Measurements from ENCODE around the gene RPL37.
A peak's percentile ranks its signal among the peaks of the same experiment; 100 is the strongest.
"Not testable (repeated sequence)": the region's sequence is repeated elsewhere in the genome, so short reads cannot be mapped to it uniquely, and the experiment has no call there.

Gene RPL37

DNA sequence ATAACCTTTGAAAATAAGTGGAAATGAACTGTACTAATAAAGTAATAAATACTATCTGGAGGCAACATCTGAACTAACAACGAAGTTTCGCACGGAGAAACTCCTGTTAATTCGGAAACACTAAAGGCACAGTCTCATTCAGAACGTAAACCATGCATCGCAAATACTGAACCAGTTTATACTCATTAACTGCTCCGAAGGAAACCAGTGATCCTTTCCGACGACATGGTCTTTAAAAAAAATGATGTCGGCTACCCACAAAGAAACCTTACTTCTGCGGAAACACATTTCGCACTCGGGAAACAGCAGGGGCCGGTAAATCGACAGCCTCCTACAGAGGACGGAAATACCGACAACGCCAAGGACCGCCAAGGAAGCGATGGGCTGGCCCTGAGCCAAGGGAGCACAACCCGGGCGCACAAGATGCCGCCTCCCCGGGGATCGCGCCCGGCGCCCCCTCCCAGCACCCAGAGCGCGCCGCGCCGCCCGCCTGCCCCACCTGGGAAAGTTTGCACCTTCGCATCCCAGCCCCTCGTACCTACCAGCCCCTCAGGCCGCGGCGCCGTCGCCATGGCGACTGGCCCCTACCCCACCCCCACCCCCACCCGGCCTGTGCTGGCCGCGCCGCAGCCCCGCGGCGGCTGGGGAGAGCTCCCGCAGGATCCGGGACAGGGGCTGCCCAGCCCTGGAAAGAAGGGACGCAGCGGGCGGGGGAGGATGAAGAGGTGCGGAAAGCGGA is 37.6 kb downstream of the RPL37 start:
- peak; percentile 57 to 67 for DNase-seq (ENCODE audit: low read depth in 2 of 2)

DNA sequence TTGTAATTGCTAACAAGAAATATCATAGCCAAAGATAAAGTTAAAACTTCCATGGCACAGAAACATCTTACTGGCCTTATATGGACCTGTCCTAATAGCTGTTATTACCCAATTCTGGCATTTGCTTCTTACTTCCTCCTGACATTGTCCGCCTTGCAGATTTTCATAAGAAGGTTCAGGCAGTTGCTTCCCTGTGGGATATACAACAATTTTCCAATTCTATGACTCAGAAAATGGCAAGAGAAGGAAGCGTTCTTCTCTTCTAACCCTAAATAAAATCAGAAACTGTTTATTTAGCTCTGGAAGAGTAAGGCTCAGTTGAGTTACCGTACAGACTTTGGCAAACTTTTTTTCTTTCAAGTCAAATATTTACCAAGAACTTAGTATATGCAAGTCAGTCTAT is 38.5 kb downstream of the RPL37 start:
- DNase-seq (ENCODE audit: low read depth in 2 of 2) = no peak

DNA sequence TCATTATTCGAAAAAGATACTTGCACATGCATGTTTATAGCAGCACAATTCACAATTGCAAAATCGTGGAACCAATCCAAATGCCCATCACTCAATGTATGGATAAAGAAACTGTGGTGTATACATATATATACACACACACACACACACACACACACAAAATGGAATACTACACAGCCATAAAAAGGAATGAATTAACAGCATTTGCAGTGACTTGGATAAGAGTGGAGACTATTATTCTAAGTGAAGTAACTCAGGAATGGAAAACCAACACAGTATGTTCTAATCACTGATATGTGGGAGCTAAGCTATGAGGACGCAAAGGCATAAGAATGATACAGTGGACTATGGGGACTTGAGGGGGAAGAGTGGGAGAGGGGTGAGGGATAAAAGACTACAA is 40.1 kb downstream of the RPL37 start:
- not testable (repeated sequence) for DNase-seq (ENCODE audit: low read depth in 2 of 2)

DNA sequence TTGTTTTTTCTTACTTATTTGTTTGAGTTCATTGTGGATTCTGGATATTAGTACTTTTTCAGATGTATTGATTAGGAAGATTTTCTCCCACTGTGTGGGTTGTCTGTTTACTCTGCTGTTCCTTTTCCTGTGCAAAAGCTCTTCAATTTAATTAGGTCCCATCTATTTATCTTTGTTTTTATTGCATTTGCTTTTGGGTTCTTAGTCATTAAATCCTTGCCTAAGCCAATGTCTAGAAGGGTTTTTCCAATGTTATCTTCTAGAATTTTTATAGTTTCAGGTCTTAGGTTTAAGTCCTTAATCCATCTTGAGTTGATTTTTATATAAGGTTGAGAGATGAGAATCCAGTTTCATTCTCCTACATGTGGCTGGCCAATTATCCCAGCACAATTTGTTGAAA is 40.7 kb downstream of the RPL37 start:
- DNase-seq (ENCODE audit: low read depth in 2 of 2) = not testable (repeated sequence)

DNA sequence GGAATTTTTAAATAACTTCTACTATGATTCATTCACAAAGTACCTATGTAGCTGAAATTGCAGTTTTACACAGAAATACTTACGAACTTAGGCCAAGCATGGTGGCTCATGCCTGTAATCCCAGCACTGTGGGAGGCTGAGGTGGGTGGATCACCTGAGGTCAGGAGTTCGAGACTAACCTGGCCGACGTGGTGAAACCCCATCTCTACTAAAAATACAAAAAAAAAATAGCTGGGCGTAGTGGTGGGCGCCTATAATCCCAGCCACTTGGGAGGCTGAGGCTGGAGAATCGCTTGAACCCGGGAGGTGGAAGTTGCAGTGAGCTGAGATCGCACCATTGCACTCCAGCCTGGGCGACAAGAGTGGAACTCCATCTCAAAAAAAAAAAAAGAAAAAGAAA is 42.3 kb downstream of the RPL37 start:
- DNase-seq (ENCODE audit: low read depth in 2 of 2) = not testable (repeated sequence)

DNA sequence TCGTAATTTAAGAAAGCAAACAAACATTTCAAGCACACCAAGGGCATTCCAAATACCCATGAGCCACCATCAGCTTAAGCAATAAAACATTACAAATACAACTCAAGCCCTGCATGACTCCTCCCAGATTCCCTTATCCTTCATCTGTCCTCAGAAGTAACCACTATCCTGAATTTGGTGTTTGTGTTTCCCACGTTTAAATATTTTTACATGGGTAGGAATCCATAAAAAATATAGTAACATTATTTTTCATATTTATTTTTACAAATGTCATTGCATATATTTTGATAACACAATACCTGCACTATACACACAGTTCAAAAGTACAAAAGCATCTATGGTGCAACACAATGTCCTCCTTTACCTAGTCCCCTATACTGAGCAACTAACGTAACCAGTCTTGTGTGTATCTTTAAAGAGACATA is 43.3 kb downstream of the RPL37 start:
- no peak for DNase-seq (ENCODE audit: low read depth in 2 of 2)

DNA sequence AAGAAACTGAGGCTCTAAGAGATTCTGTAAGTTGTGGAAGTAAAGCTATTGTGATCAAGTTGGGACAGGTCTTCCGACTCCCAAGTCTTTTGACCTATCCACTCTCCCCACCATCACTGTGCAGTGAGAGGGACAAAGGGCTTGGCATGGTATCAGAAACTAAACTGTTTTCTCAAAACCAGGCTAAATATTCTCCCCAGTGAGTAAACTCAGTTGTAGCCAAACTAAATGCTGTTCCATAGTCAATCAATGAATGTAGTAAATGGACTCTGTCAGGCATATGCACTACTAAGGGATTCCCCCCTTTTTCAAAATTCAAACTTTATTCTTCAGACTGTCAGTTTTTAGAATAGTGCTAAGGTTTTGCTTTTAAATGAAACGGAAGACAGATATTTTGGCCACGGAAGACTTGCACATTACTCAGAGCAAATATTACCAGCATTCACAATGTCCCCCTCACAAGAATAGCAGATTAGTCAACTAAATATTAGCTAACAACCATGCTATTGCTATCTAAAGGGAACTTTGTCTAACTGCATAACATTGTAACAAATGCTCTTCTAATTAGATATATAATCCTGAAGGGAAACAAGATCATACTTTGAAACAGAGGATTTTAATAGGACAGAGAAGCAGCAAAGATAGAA is 44.0 kb downstream of the RPL37 start:
- DNase-seq (ENCODE audit: low read depth in 2 of 2) = no peak

DNA sequence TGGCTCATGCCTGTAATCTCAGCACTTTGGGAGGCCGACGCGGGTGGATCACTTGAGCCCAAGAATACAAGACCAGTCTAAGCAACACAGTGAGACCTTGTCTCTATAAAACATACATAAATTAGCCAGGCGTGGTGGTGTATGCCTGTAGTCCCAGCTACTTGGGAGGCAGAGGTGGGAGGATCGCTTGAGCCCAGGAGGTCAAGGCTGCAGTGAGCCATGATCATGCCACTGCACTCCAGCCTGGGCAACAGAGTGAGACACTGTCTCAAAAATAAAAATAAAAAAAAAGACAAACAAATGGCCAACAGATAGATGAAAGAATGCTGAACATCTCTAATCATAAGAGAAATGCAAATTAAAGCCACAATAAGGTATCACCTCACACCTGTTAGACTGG is 46.1 kb downstream of the RPL37 start:
- DNase-seq (ENCODE audit: low read depth in 2 of 2) = not testable (repeated sequence)

DNA sequence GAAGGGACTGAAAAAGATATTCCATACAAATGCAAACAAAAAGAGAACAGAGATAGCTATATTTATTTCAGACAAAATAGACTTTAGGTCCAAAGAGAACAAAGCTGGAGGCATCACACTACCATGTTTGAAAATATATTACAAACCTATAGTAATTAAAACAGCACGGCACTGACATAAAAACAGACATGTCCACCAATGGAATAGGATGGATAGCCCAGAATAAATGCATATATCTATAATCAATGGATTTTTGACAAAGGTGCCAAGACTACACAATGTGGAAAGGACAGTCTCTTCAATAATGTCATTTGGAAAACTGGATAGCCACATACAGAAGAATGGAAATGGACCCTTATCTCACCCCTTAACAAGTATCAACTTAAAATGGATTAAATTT is 47.0 kb downstream of the RPL37 start:
- DNase-seq (ENCODE audit: low read depth in 2 of 2) = no peak

DNA sequence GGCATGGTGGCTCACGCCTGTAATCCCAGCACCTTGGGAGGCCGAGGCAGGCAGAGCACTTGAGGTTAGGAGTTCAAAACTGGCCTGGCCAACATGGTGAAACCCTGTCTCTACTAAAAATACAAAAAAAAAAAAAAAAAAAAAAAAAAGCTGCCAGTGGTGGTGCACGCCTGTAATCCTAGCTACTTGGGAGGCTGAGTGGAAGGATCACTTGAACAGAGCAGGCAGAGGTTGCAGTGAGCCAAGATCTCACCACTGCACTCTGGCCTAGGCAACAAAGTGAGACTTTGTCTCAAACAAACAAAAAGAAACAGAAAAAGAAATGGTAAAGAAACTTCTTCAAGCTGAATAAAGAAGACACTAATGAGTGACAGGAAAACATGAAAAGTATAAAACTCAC is 48.4 kb downstream of the RPL37 start:
- DNase-seq (ENCODE audit: low read depth in 2 of 2) = not testable (repeated sequence)

DNA sequence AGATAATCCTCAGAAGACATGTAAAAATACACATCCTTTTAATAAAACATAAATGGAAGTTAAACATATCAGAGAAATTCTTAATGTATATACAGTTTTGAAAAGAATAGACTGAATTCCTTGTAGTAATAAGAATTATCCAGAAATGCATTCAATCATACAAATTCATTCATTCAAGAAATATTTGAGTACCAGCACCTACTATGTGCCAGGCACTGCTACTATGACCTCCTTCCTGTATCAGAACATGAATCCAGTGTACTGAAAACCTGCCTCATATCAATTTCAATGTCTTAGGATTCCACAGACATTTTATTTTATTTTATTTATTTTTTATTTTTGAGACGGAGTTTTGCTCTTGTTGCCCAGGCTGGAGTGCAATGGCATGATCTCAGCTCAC is 50.1 kb downstream of the RPL37 start:
- DNase-seq (ENCODE audit: low read depth in 2 of 2) = no peak

DNA sequence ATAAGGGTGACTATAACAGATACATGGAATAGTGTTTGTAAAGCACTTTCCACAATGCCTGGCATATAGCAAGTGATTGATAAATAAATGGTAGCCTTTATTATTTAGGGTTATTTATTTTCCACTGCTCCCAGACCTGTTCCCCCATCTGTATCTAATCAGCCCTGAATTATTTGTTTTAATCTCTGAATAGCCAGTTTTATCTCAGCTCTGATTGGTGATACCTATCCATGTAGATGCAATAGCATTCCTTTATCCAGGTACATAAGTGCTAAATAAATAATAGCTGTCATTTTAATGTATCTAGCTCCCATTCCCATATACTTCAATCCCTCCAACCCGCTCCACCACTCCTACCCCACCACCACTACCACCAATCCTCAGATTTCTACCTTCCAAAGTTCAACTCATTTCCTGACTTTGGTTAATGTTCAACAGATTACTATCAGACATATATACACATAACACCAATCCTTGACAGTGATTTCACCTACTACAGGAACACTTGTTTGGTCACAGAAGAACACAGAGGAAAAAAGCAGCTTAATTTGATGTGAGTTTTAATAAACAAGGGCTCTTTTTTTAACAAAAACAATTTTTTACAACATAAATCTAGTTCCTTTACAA is 50.9 kb downstream of the RPL37 start:
- DNase-seq (ENCODE audit: low read depth in 2 of 2) = no peak

DNA sequence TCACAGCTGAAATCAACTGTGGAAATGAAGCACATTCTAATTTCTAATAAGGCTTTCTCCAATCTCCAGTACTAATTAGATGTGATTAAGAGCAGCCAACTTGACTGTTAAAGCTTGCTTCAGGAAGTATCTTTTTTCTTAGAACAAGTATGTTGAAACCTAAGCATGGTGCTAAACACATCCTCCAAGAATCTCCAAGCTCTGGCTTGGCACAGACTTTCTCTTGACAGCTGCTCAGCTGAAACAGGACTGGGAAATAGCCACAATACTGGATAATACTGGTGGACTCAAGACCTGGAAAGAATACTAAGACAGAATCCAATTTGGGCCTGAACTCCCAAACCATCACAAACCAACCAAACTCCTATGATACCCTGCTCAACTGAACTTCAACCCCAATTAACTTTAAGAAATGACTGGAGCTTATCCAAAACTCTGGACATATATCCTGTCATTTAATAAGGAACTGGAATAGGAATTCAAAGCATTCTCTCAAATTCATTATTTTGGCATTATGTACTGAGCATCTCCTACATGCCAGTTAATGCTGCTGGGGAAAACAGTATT is 53.1 kb downstream of the RPL37 start:
- DNase-seq (ENCODE audit: low read depth in 2 of 2) = no peak

DNA sequence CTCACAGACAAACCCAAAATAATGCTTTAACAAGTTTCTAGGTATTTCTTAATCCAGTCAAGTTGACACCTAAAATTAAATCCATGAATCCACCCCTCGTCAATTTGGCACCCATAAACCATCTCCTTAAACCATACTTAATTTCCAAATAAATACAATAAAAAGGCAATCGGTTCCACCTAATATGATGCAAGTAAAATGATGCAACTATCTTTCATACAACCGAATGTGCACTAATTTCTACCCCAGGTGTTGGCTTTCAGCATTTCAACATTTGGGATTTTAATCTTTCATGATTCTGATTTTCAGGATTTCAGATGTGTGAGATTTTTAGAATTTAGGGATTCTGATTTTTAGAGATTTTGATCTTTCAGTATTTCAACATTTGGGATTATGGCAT is 54.2 kb downstream of the RPL37 start:
- no peak for DNase-seq (ENCODE audit: low read depth in 2 of 2)

DNA sequence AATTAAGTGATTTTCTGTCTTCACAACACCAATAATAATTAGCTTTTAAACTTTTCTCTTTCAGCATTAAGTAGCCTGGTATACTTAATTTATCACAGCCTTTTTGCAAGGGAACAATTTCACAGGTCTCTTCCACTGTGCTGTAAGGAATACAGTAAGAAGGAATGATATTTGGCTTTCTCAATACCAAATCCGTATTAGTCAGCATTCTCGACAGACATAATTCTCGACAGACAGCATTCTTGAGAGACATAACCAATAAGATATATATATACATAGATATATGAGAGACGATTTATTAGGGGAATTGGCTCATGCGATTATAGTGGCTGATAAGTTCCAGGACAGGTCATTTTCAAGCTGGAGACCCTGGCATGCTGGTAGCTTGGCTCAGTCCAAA is 54.8 kb downstream of the RPL37 start:
- DNase-seq (ENCODE audit: low read depth in 2 of 2) = no peak

DNA sequence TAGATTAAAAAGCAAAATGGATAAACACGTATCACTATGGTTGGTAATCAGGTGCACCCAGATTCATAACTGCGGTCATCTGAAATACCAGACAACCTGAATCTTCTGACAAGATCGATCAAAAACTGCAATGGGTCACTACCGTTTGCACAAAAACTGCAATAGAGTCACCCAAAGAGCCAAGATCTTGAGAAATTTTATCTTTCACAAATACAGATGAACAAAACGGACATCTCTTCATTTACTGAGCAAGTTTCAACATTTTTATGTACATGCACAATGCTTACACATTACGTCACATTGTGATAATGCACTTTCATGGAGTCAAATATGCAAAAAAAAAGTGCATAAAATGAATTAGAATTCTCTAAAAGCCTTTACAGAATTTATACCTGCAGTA is 55.5 kb downstream of the RPL37 start:
- no peak for DNase-seq (ENCODE audit: low read depth in 2 of 2)

DNA sequence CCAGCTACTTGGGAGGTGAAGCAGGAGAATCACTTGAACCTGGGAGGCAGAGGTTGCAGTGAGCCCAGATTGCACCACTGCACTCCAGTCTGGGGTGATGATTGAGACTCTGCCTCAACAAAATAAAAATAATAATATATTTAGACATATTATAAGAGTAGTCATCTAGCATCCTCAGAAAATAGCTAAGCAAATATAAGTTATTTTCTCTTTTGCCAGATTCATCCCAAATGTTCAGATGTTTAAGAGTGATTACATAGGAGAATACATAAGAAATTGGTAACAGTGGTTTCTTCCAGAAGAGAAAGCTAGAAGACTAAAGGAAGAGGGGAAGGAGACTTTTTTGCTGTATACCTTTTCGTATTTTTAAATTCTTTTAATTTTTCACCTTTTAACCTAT is 56.9 kb downstream of the RPL37 start:
- DNase-seq (ENCODE audit: low read depth in 2 of 2) = no peak

DNA sequence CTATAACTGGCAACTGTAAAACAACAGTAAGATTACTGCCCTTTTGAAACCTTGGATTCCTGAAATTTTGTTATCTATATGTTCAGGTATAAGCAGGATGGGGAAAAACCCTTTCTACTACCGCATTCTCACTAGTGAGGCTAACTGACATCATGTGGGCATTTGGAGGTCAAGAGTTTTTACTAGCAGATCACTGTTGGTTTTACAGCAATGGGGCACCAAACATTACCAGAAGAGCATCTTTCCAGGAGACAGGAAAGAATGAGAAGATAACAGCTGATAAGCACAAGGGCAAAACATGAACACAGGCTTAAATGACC is 58.4 kb downstream of the RPL37 start:
- DNase-seq (ENCODE audit: low read depth in 2 of 2) = no peak

DNA sequence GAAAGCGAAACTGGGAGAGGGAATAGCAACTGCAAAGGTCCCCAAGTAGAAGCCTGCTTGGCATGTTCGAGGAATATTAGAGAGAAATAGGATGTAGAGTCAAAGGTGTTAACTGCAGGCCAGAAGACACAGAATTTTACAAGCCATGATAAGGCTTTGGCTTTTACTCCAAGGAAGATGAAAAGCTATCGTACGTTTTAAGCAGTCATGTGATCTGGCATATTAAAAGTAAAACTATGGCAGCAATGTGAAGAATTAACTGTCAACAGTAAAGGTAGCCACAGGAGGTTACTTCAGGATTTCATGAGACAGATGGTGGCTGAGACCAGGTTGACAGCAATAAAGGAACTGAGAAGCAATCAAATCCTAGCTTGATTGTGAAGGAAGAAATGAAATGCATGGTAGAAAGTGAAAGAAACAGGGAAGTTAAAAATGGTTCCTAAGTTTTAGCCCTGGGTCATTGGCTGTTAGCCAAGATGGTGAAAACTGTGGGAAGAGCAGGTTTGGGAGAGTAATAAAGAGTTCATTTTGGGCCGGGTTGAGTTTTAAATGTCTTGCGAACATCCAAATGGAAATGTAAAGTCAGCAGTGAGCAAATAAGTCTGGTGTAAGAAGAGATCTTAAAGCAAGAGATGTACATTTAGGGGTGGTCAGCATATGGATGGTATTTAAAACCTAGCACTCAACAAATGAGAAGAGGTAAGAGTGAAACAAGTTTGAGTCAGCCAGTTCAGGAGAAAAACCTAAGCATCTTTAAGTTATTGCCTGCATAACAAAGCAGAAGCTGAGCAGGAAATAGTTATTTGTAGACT is 59.0 kb downstream of the RPL37 start:
- DNase-seq (ENCODE audit: low read depth in 2 of 2) = no peak
